ENCODE results near the gene AOAH. TPM values are rescaled to one million over a fixed set of nuclear protein-coding genes. Genes with fewer than 3 reads are reported as not detected.

Gene AOAH
- total RNA-seq, 1 experiment from 2014 or later: 0.39 TPM

GRCh38 chr7:36651404-36651803, 72.9 kb downstream of the AOAH start:
- no peak for TF ChIP-seq CTCF (conservative IDR thresholded peaks at IDR 0.05)
- Histone ChIP-seq H3K79me1 (ENCODE audit: insufficient read depth, low read depth, low read length, poor library complexity, severe bottlenecking) (no peaks in the 10 kb centered on the region), H3K9me3 (ENCODE audit: control insufficient read depth, low read depth, low read length) (no peaks in the 10 kb centered on the region), H3K56ac (ENCODE audit: insufficient read length, low read depth, low read length) (no peak overlapping the region), H4K91ac (ENCODE audit: insufficient read length, low read depth, low read length) (no peak overlapping the region), H4K20me1 (ENCODE audit: control insufficient read depth, insufficient read depth, insufficient read length) (no peaks in the 10 kb centered on the region), H4K5ac (ENCODE audit: insufficient read length, low read depth, low read length) (no peak overlapping the region), H3K4ac (ENCODE audit: low read depth, low read length) (no peak overlapping the region), H3K18ac (ENCODE audit: insufficient read length, low read depth, low read length) (no peak overlapping the region), H2BK15ac (ENCODE audit: low read depth, low read length) (no peak overlapping the region), H3K79me2 (ENCODE audit: insufficient read depth, low read length) (no peaks in the 10 kb centered on the region), H3K27me3 (ENCODE audit: insufficient read depth, low read length) (no peaks in the 10 kb centered on the region), H3K9ac (ENCODE audit: extremely low read depth, insufficient read length, low read length) (no peak overlapping the region), H2BK5ac (ENCODE audit: insufficient read length, low read length) (no peak overlapping the region), H3K23ac (ENCODE audit: insufficient read length, low read depth, low read length) (no peak overlapping the region), H3K23me2 (ENCODE audit: insufficient read length, low read depth, low read length, poor library complexity, severe bottlenecking) (no peaks in the 10 kb centered on the region), H4K8ac (replicated peaks; ENCODE audit: insufficient read length, low read depth, low read length) (no peak overlapping the region), H2AK5ac (ENCODE audit: insufficient read length, low read length) (no peak overlapping the region), H3K27ac (ENCODE audit: insufficient read length, low read depth, low read length) (no peak overlapping the region), H3K4me2 (ENCODE audit: insufficient read depth, insufficient read length, low read length) (no peak overlapping the region), H2BK120ac (ENCODE audit: low read depth, low read length, poor library complexity, severe bottlenecking) (no peak overlapping the region), H3K4me1 (ENCODE audit: insufficient read depth, low read length) (peaks cover 9% of the 10 kb centered on the region; the same call in 1 of the 2 replicates), H2AFZ (ENCODE audit: low read length) (no peak overlapping the region), H3K14ac (ENCODE audit: insufficient read depth, low read length) (no peak overlapping the region), H2BK20ac (ENCODE audit: low read depth, low read length, poor library complexity, severe bottlenecking) (no peak overlapping the region), H3T11ph (ENCODE audit: low read length) (no peak overlapping the region), H2BK12ac (ENCODE audit: insufficient read length, low read depth, low read length) (no peak overlapping the region)
- H3K27ac Mint-ChIP-seq: no peak overlapping the region
- H3K9me3 Mint-ChIP-seq: no peaks in the 10 kb centered on the region; a peak in 1 of 5 replicates
- DNase-seq: no peak
- no CpG with 5 or more reads among the region's 2 CpGs for WGBS (ENCODE audit: extremely low coverage, insufficient read length, low lambda C conversion rate)
- H3K4me3 Mint-ChIP-seq: no peak overlapping the region
- no peaks in the 10 kb centered on the region; the same call in 1 of the 2 replicates for H3K27me3 Mint-ChIP-seq (ENCODE audit: low read depth)
- no peaks in the 10 kb centered on the region for H3K36me3 Mint-ChIP-seq (ENCODE audit: insufficient read depth in 1 of 3, low read depth in 3 of 3)
- peaks cover 42 to 44% of the 10 kb centered on the region in 2 experiments for H3K4me1 Mint-ChIP-seq

Data from H9 (cell line).